ENCODE measurements around the gene USP22.

Gene USP22

GRCh38 chr17:20989991-20990855, 52.6 kb downstream of the USP22 start:
- no peak for TF ChIP-seq CTCF (IDR thresholded peaks at IDR 0.05; ENCODE audit: low read depth, low read length)
- TF ChIP-seq MYC (IDR thresholded peaks at IDR 0.05; ENCODE audit: low read depth, low read length), result no peak
- no peak for TF ChIP-seq POLR2A (IDR thresholded peaks at IDR 0.05; ENCODE audit: extremely low read depth, insufficient read length)
- no peak for TF ChIP-seq MAX (IDR thresholded peaks at IDR 0.05; ENCODE audit: low read depth, low read length)
- no peak for DNase-seq (ENCODE audit: low read depth)
- no peak overlapping the region for H3K4me3 ChIP-seq (ENCODE audit: low read depth, low read length)

GRCh38 chr17:20989481-20989880, 53.3 kb downstream of the USP22 start:
- TF ChIP-seq POLR2A (IDR thresholded peaks at IDR 0.05; ENCODE audit: extremely low read depth, insufficient read length) (no peak), MYC (IDR thresholded peaks at IDR 0.05; ENCODE audit: low read depth, low read length) (no peak), MAX (IDR thresholded peaks at IDR 0.05; ENCODE audit: low read depth, low read length) (no peak), CTCF (IDR thresholded peaks at IDR 0.05; ENCODE audit: low read depth, low read length) (no peak)
- no peak for DNase-seq (ENCODE audit: low read depth)
- H3K4me3 ChIP-seq (ENCODE audit: low read depth, low read length), result no peak overlapping the region

- DNase-seq (ENCODE audit: low read depth), result no peak
- TF ChIP-seq MAX (IDR thresholded peaks at IDR 0.05; ENCODE audit: low read depth, low read length), result no peak
- TF ChIP-seq POLR2A (IDR thresholded peaks at IDR 0.05; ENCODE audit: extremely low read depth, insufficient read length), result no peak
- TF ChIP-seq MYC (IDR thresholded peaks at IDR 0.05; ENCODE audit: low read depth, low read length), result no peak
- no peak for TF ChIP-seq CTCF (IDR thresholded peaks at IDR 0.05; ENCODE audit: low read depth, low read length)
- H3K4me3 ChIP-seq (ENCODE audit: low read depth, low read length), result no peak overlapping the region
Measured at GRCh38 chr17:20988896-20989295, 53.9 kb downstream of the USP22 start.

- H3K4me3 ChIP-seq (ENCODE audit: low read depth, low read length), result no peak overlapping the region
- TF ChIP-seq MAX (IDR thresholded peaks at IDR 0.05; ENCODE audit: low read depth, low read length), result no peak
- TF ChIP-seq POLR2A (IDR thresholded peaks at IDR 0.05; ENCODE audit: extremely low read depth, insufficient read length), result no peak
- no peak for TF ChIP-seq CTCF (IDR thresholded peaks at IDR 0.05; ENCODE audit: low read depth, low read length)
- TF ChIP-seq MYC (IDR thresholded peaks at IDR 0.05; ENCODE audit: low read depth, low read length), result no peak
- DNase-seq (ENCODE audit: low read depth), result no peak
Measured at GRCh38 chr17:20988001-20988636, 54.7 kb downstream of the USP22 start.

- H3K4me3 ChIP-seq (ENCODE audit: low read depth, low read length), result no peak overlapping the region
- DNase-seq (ENCODE audit: low read depth), result no peak
- TF ChIP-seq CTCF (IDR thresholded peaks at IDR 0.05; ENCODE audit: low read depth, low read length) (no peak), MAX (IDR thresholded peaks at IDR 0.05; ENCODE audit: low read depth, low read length) (no peak), POLR2A (IDR thresholded peaks at IDR 0.05; ENCODE audit: extremely low read depth, insufficient read length) (no peak), MYC (IDR thresholded peaks at IDR 0.05; ENCODE audit: low read depth, low read length) (no peak)
Measured at GRCh38 chr17:20987511-20987910, 55.3 kb downstream of the USP22 start.

Measured in NB4 (cell line).